ENCODE measurements around the gene PARVA.

Gene PARVA

GRCh38 chr11:12433121-12433520 is 55.8 kb downstream of the PARVA start:
- no peak for DNase-seq (ENCODE audit: low read depth)

GRCh38 chr11:12433571-12434324 is 56.4 kb downstream of the PARVA start:
- no peak for DNase-seq (ENCODE audit: low read depth)

- no peak for DNase-seq (ENCODE audit: low read depth)
Observed at GRCh38 chr11:12434325-12434654, 56.9 kb downstream of the PARVA start.

- DNase-seq (ENCODE audit: low read depth): no peak
Observed at GRCh38 chr11:12435264-12435663, 57.9 kb downstream of the PARVA start.

- DNase-seq (ENCODE audit: low read depth): no peak
Observed at GRCh38 chr11:12436266-12436665, 58.9 kb downstream of the PARVA start.

- no peak for DNase-seq (ENCODE audit: low read depth)
Observed at GRCh38 chr11:12438291-12438690, 60.9 kb downstream of the PARVA start.

- no peak for DNase-seq (ENCODE audit: low read depth)
Observed at GRCh38 chr11:12439615-12440014, 62.2 kb downstream of the PARVA start.

GRCh38 chr11:12440565-12440964 is 63.2 kb downstream of the PARVA start:
- DNase-seq (ENCODE audit: low read depth): no peak

- no peak for DNase-seq (ENCODE audit: low read depth)
Observed at GRCh38 chr11:12441231-12441861, 64.0 kb downstream of the PARVA start.

GRCh38 chr11:12444601-12445000 is 67.2 kb downstream of the PARVA start:
- no peak for DNase-seq (ENCODE audit: low read depth)

- no peak for DNase-seq (ENCODE audit: low read depth)
Observed at GRCh38 chr11:12445001-12445400, 67.6 kb downstream of the PARVA start.

GRCh38 chr11:12446863-12447262 is 69.5 kb downstream of the PARVA start:
- no peak for DNase-seq (ENCODE audit: low read depth)

GRCh38 chr11:12448131-12448939 is 71.0 kb downstream of the PARVA start:
- no peak for DNase-seq (ENCODE audit: low read depth)

- no peak for DNase-seq (ENCODE audit: low read depth)
Observed at GRCh38 chr11:12449961-12450715, 72.8 kb downstream of the PARVA start.

GRCh38 chr11:12451179-12451814 is 73.9 kb downstream of the PARVA start:
- DNase-seq (ENCODE audit: low read depth): no peak

- DNase-seq (ENCODE audit: low read depth): no peak
Observed at GRCh38 chr11:12453243-12453642, 75.9 kb downstream of the PARVA start.

- DNase-seq (ENCODE audit: low read depth): no peak
Observed at GRCh38 chr11:12454782-12455181, 77.4 kb downstream of the PARVA start.

- no peak for DNase-seq (ENCODE audit: low read depth)
Observed at GRCh38 chr11:12455938-12456337, 78.6 kb downstream of the PARVA start.

- DNase-seq (ENCODE audit: low read depth): no peak
Observed at GRCh38 chr11:12456651-12457579, 79.5 kb downstream of the PARVA start.

GRCh38 chr11:12458042-12458441 is 80.7 kb downstream of the PARVA start:
- no peak for DNase-seq (ENCODE audit: low read depth)

GRCh38 chr11:12459374-12459773 is 82.0 kb downstream of the PARVA start:
- DNase-seq (ENCODE audit: low read depth): no peak
